ENCODE data around the gene ARMC2.

GRCh38 chr6:108974201-108974600 is 126.0 kb downstream of the ARMC2 start:
- TF ChIP-seq CTCF (IDR thresholded peaks at IDR 0.05; ENCODE audit: insufficient read depth, low read length, poor library complexity, severe bottlenecking), result no peak
- no peak for TF ChIP-seq EZH2phosphoT487 (conservative IDR thresholded peaks at IDR 0.05; ENCODE audit: low read length)
